Type B pancreatic cell (in vitro differentiated cells): ENCODE data around the gene HDAC2. TPM values are rescaled to one million over a fixed set of nuclear protein-coding genes. Genes with fewer than 3 reads are reported as not detected.
A peak's percentile ranks its signal among the peaks of the same experiment; 100 is the strongest.
"Not testable (repeated sequence)": the region's sequence is repeated elsewhere in the genome, so short reads cannot be mapped to it uniquely, and the experiment has no call there.

Source experiments
- DNase-seq: peaks from one replicate; pipeline ENCODE4 v3.0.0; 2021; ENCODE audit warnings: mixed read lengths; ENCODE audit not compliant: unreplicated experiment; ENCODE audit errors: extremely low spot score
- H3K27ac Mint-ChIP-seq: 2 replicates; pipeline ENCODE4 v1.8.0; 2021; ENCODE audit warnings: mild to moderate bottlenecking, mixed read lengths
- H3K27me3 Mint-ChIP-seq: 2 replicates; pipeline ENCODE4 v1.8.0; 2021; ENCODE audit warnings: mixed read lengths
- H3K36me3 Mint-ChIP-seq: 2 replicates; pipeline ENCODE4 v1.8.0; 2021; ENCODE audit warnings: mixed read lengths
- H3K4me1 Mint-ChIP-seq: one replicate; pipeline ENCODE4 v1.8.0; 2021; ENCODE audit warnings: mixed read lengths; ENCODE audit not compliant: unreplicated experiment
- H3K4me3 Mint-ChIP-seq: 2 replicates; pipeline ENCODE4 v1.8.0; 2021; ENCODE audit warnings: mild to moderate bottlenecking, mixed read lengths
- H3K9me3 Mint-ChIP-seq: 2 replicates; pipeline ENCODE4 v1.8.0; 2021; ENCODE audit warnings: mixed read lengths
- long read RNA-seq: library from polyadenylated mRNA; unstranded; transcript quantifications from one replicate; pipeline ENCODE4 v2.0.0, GENCODE V29; 2020
- total RNA-seq: library from RNA; stranded (reverse); gene quantifications from 2 replicates; pipeline ENCODE4 v1.2.1, GENCODE V29; 2021; ENCODE audit warnings: low replicate concordance
- TF ChIP-seq, protein P1 (sequence below): fragments of 200-600 bp; sonication (generic); conservative IDR thresholded peaks from 2 replicates; pipeline ENCODE4 v1.5.0; 2021; ENCODE audit warnings: antibody characterized with exemption, mild to moderate bottlenecking

Gene HDAC2
- 193 and 232 TPM in 2 replicates for total RNA-seq
- long read RNA-seq, full-length matches to known transcripts = 336 of 610 reads
- long read RNA-seq, partial matches to known transcripts = 230 of 610 reads
- long read RNA-seq, other reads (novel, unspliced or antisense) = 44 of 610 reads

DNA sequence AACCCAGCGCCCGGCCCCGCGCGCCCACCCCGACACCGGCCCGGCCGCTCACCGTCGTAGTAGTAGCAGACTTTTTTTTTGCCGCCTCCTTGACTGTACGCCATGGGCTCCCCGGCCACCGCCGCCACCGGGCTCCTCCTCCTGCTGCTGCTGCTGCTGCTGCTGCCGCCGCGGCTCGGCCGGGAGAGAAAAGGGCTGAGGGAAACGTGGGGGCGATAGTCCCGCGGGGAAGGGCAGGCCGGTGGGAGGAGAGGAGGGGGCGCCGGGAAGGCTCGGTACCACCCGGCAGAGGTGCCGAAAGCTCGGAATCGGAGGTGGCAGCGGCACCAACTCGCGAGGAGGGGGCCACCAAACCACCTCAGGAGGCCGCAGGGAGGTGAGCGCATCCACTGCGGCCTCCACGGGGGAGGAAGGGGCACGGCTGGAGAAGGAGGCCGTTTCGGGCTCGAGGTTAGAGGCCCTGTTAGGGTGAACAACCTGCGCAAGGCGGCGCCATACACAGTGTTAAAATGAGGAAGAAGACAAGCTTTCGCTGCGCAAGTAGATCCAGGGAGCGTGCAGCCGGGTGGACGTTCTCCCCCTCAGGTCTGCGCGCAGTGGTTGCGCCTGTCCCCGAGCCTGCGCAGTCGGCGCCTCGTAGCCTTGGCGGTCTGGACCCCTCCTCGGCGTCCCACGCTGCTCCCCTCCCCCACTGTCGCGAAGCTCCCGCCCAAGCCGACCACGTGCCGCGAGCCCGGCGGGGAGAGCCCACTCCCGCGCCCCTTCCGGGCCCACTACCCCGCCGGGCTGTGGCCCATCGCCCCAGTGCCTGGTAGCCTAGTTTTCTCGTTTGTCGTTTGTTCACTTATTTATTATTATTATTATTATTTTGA, at the start of gene HDAC2:
HDAC2 (minus strand) TSS at position 344 of the 872 bp plus-strand sequence; CDS start at position 104, 240 bp downstream.
- Mint-ChIP-seq H3K27me3 (no peaks in the 10 kb centered on the region), H3K9me3 (no peaks in the 10 kb centered on the region), H3K4me1 (peaks cover 29% of the 10 kb centered on the region), H3K27ac (peak within 1 kb of the TSS; percentile 98), H3K4me3 (peak within 1 kb of the TSS; percentile 99), H3K36me3 (peaks cover 11% of the 10 kb centered on the region)
- TF ChIP-seq, protein P1, sequence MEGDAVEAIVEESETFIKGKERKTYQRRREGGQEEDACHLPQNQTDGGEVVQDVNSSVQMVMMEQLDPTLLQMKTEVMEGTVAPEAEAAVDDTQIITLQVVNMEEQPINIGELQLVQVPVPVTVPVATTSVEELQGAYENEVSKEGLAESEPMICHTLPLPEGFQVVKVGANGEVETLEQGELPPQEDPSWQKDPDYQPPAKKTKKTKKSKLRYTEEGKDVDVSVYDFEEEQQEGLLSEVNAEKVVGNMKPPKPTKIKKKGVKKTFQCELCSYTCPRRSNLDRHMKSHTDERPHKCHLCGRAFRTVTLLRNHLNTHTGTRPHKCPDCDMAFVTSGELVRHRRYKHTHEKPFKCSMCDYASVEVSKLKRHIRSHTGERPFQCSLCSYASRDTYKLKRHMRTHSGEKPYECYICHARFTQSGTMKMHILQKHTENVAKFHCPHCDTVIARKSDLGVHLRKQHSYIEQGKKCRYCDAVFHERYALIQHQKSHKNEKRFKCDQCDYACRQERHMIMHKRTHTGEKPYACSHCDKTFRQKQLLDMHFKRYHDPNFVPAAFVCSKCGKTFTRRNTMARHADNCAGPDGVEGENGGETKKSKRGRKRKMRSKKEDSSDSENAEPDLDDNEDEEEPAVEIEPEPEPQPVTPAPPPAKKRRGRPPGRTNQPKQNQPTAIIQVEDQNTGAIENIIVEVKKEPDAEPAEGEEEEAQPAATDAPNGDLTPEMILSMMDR = no peak
- peak; percentile 91 for DNase-seq

GRCh38 chr6:114020196-114020595, 49.2 kb upstream of the HDAC2 start:
- TF ChIP-seq, protein P1 = no peak
- peaks cover 11% of the 10 kb centered on the region for H3K36me3 Mint-ChIP-seq
- peaks cover 21% of the 10 kb centered on the region for H3K9me3 Mint-ChIP-seq
- H3K4me1 Mint-ChIP-seq = peaks cover 17% of the 10 kb centered on the region
- no peaks in the 10 kb centered on the region for H3K27me3 Mint-ChIP-seq
- H3K27ac Mint-ChIP-seq = no peak overlapping the region
- H3K4me3 Mint-ChIP-seq = no peak overlapping the region
- DNase-seq = no peak

DNA sequence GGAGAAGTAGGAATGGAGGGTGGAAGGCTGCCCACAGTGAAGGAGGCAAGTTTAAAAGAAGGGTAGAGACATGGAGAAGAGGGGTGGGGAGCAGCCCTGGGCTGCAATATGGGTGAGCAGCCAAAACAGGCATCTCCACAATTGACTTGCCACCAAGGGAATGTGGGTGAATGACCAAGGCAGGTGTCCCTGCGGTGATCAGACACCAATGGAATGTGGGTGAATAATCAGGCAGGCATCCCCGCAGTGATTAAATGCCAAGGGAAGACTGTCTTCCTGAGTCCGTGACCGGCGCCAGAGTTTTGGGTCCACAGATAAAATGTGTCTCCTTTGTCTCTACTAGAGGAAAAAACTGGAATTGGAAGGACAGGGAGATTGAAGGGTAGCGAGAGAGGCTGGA, 46.2 kb upstream of the HDAC2 start:
- Mint-ChIP-seq H3K4me3 (peak overlapping the region; percentile 14), H3K36me3 (peaks cover 11% of the 10 kb centered on the region), H3K27ac (peak overlapping the region; percentile 82), H3K9me3 (peaks cover 17% of the 10 kb centered on the region), H3K4me1 (peaks cover 14% of the 10 kb centered on the region)
- not testable (repeated sequence) for H3K27me3 Mint-ChIP-seq, DNase-seq

GRCh38 chr6:114014106-114014505, 43.2 kb upstream of the HDAC2 start:
- Mint-ChIP-seq H3K4me1 (peaks cover 19% of the 10 kb centered on the region), H3K9me3 (peaks cover 21% of the 10 kb centered on the region)
- H3K27ac Mint-ChIP-seq, DNase-seq, H3K4me3 Mint-ChIP-seq, H3K27me3 Mint-ChIP-seq, H3K36me3 Mint-ChIP-seq: not testable (repeated sequence)

- DNase-seq, H3K9me3 Mint-ChIP-seq, H3K27ac Mint-ChIP-seq, H3K4me3 Mint-ChIP-seq, H3K36me3 Mint-ChIP-seq, H3K27me3 Mint-ChIP-seq: not testable (repeated sequence)
- peaks cover 24% of the 10 kb centered on the region for H3K4me1 Mint-ChIP-seq
Measured at GRCh38 chr6:114011486-114011885, 40.5 kb upstream of the HDAC2 start.

DNA sequence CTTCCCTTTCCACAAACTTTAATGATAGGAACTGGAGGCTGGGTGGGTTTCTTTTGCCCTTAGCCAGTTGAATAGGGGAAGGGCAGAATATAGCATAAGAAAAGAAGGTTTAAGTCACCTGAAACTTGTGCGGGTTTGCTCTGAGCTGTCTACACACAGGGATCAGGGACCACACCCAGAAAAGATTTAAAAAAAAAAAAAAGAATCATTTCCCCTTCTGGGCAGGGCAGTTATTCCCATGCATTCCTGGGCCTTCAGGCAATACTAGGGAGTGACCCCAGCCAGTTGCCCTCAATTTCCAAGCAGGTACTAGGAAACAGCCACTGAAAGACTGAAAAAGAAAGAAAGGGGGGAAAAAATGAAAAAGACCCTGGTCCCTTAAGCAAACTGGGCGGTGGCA, 39.6 kb upstream of the HDAC2 start:
- no peak for DNase-seq
- peaks cover 4% of the 10 kb centered on the region for H3K36me3 Mint-ChIP-seq
- no peak overlapping the region for H3K4me3 Mint-ChIP-seq
- peaks cover 16% of the 10 kb centered on the region for H3K4me1 Mint-ChIP-seq
- no peak overlapping the region for H3K27ac Mint-ChIP-seq
- no peaks in the 10 kb centered on the region for H3K27me3 Mint-ChIP-seq
- TF ChIP-seq, protein P1 = no peak
- H3K9me3 Mint-ChIP-seq = peaks cover 4% of the 10 kb centered on the region

GRCh38 chr6:114009192-114009591, 38.2 kb upstream of the HDAC2 start:
- peaks cover 16% of the 10 kb centered on the region for H3K4me1 Mint-ChIP-seq
- DNase-seq = no peak
- peaks cover 4% of the 10 kb centered on the region for H3K36me3 Mint-ChIP-seq
- H3K27me3 Mint-ChIP-seq = no peaks in the 10 kb centered on the region
- H3K4me3 Mint-ChIP-seq = peak overlapping the region; percentile 81
- TF ChIP-seq, protein P1 = no peak
- H3K27ac Mint-ChIP-seq = no peak overlapping the region
- H3K9me3 Mint-ChIP-seq = peaks cover 4% of the 10 kb centered on the region
